NCI-H345 (cell line): ENCODE data around the gene ATP11A.
A peak's percentile ranks its signal among the peaks of the same experiment; 100 is the strongest.

ENCODE experiments used
- DNase-seq: peaks from one replicate; lab custom pipeline; 2025; lab: John Stamatoyannopoulos, UW

The ATP11A gene

GRCh38 chr13:112689303-112690245 is at the start of gene ATP11A:
Gene ATP11A, plus strand, starts transcription at chr13:112690038. Its CDS starts 379 bp downstream, at chr13:112690417.
- peak; percentile 83 for DNase-seq

- DNase-seq = no peak
Measured at GRCh38 chr13:112641456-112642089, 48.3 kb upstream of the ATP11A start.

- no peak for DNase-seq
Measured at GRCh38 chr13:112642090-112642460, 47.8 kb upstream of the ATP11A start.

- no peak for DNase-seq
Measured at GRCh38 chr13:112643759-112644459, 45.9 kb upstream of the ATP11A start.

- DNase-seq = no peak
Measured at GRCh38 chr13:112645327-112645914, 44.4 kb upstream of the ATP11A start.

GRCh38 chr13:112647256-112647655 is 42.6 kb upstream of the ATP11A start:
- DNase-seq = no peak

GRCh38 chr13:112648101-112648500 is 41.7 kb upstream of the ATP11A start:
- DNase-seq = no peak

GRCh38 chr13:112648966-112649690 is 40.7 kb upstream of the ATP11A start:
- DNase-seq = no peak

- DNase-seq = no peak
Measured at GRCh38 chr13:112651311-112651710, 38.5 kb upstream of the ATP11A start.

- no peak for DNase-seq
Measured at GRCh38 chr13:112651750-112652511, 37.9 kb upstream of the ATP11A start.

GRCh38 chr13:112652512-112653070 is 37.2 kb upstream of the ATP11A start:
- DNase-seq = no peak

- no peak for DNase-seq
Measured at GRCh38 chr13:112653071-112653470, 36.8 kb upstream of the ATP11A start.

- no peak for DNase-seq
Measured at GRCh38 chr13:112655913-112656312, 33.9 kb upstream of the ATP11A start.

GRCh38 chr13:112657850-112658445 is 31.9 kb upstream of the ATP11A start:
- DNase-seq = no peak

- no peak for DNase-seq
Measured at GRCh38 chr13:112658808-112659207, 31.0 kb upstream of the ATP11A start.

GRCh38 chr13:112661291-112661690 is 28.5 kb upstream of the ATP11A start:
- no peak for DNase-seq

GRCh38 chr13:112664501-112665203 is 25.2 kb upstream of the ATP11A start:
- no peak for DNase-seq

- DNase-seq = no peak
Measured at GRCh38 chr13:112668924-112669323, 20.9 kb upstream of the ATP11A start.

GRCh38 chr13:112669881-112670499 is 19.8 kb upstream of the ATP11A start:
- DNase-seq = no peak
